Peyer's patch (tissue), 4 donors: ENCODE data around the gene ARNT2.
A peak's percentile ranks its signal among the peaks of the same experiment; 100 is the strongest.

Source experiments
- CTCF ChIP-seq, 6 experiments: fragments of 450-650 bp in 4 of 6; fragments of 200-600 bp in 2 of 6; sonication (generic) in 1 of 6; IDR thresholded peaks; one replicate each; pipeline ENCODE4 v1.5.1; 2017 to 2019; ENCODE audit warnings: antibody characterized with exemption in 6 of 6, mild to moderate bottlenecking in 3 of 6, moderate library complexity in 1 of 6
- POLR2A ChIP-seq, 2 donors: fragments of 450-650 bp; IDR thresholded peaks; one replicate each; pipeline ENCODE4 v1.5.1; 2017; ENCODE audit warnings: antibody characterized with exemption in 2 of 2, mild to moderate bottlenecking in 2 of 2, moderate library complexity in 2 of 2

- TF ChIP-seq CTCF (IDR thresholded peaks at IDR 0.05) = peak in 3 of 6 experiments; percentile 25 to 43 (median 37)
- TF ChIP-seq POLR2A (IDR thresholded peaks at IDR 0.05) = no peak
Observed at GRCh38 chr15:80418892-80419537, 14.8 kb downstream of the ARNT2 start.
